Astrocyte (in vitro differentiated cells and primary cell): ENCODE measurements around the gene NEU2.

Source experiments
- CTCF ChIP-seq: IDR thresholded peaks from 2 replicates; pipeline ENCODE4 v1.5.1; 2011; ENCODE audit warnings: low read depth, mild to moderate bottlenecking, inconsistent platforms, low read length, moderate library complexity; ENCODE audit not compliant: insufficient read depth
- EZH2 ChIP-seq: IDR thresholded peaks from 2 replicates; pipeline ENCODE4 v1.6.1; 2012; ENCODE audit warnings: mild to moderate bottlenecking, low read length, inconsistent platforms; ENCODE audit not compliant: insufficient read depth

GRCh38 chr2:233079473-233079877, 47.0 kb downstream of the NEU2 start:
- TF ChIP-seq CTCF (no peak), EZH2 (no peak)
